ENCODE data around the gene ARL8A. TPM values are rescaled to one million over a fixed set of nuclear protein-coding genes. Genes with fewer than 3 reads are reported as not detected.
A peak's percentile ranks its signal among the peaks of the same experiment; 100 is the strongest.

Gene ARL8A
- total RNA-seq, 2 experiments from 2014 or later, result 25.1 to 44.6 TPM

DNA sequence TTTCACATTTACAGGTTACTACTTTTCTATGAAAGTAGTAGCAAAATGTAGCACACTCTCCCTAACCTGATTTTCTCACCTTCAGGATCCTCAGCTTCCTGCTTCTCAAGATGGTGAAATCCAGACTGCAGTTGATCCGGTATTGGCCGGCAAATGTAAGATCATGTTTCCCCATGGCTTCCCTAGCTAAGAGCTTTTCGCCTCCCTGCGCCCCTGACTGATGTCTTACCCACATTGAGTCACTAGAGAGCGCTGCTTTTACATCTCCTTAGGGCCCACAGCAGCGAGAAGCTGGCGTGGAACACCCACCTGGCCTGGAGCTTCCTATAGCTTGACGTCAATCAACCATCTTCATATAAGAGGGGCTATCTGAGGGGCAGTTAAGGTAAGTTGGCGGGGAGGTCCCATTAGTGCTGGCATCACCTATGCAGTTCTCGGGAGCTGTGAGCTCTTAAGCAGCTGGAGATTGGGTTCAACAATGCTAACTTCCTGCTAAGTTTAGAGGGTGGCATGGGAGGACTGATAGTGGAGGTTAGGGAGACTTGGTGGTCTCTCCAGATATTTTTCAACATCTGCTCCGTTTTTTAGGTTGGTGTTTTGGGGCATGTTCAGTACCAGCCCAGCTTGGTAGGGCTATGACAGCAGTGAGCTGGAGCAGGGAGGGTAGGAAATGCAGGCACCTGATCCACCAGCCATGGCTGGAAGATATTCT lies 10.4 kb upstream of the ARL8A start:
- H3K79me2 ChIP-seq (ENCODE audit: insufficient read depth, low read depth, low read length), result peaks cover 22% of the 10 kb centered on the region; the same call in 1 of the 2 replicates
- POLR2A ChIA-PET, result interaction anchor here (0.5 to 1.7 kb wide), 6 partner anchors 9 to 827 kb away, joined by 3 to 7 read pairs (median 4); no protein-coding TSS in a partner anchor
- no peak overlapping the region for H2AFZ ChIP-seq (ENCODE audit: low read length)
- H3K9me2 ChIP-seq (ENCODE audit: insufficient read depth, low read length), result no peaks in the 10 kb centered on the region
- H3K9me3 ChIP-seq (ENCODE audit: low read length), result no peaks in the 10 kb centered on the region
- H3K36me3 ChIP-seq (ENCODE audit: insufficient read depth, low read length), result peaks cover 80% of the 10 kb centered on the region
- DNase-seq (ENCODE audit: low spot score), result peak; percentile 75
- H3K4me3 ChIP-seq (ENCODE audit: low read depth, low read length, poor library complexity, severe bottlenecking), result no peak overlapping the region
- BruUV-seq (replicated peaks), result no TSS peak
- peak overlapping the region; percentile 10; the same call in 1 of the 2 replicates for H3K4me2 ChIP-seq (ENCODE audit: low read length)
- CTCF ChIA-PET (ENCODE audit: unreplicated experiment), result interaction anchor here (0.8 to 2.3 kb wide), 7 partner anchors 8 to 35 kb away, joined by 3 to 7 read pairs (median 6); partner anchors contain the start of gene ARL8A
- intact Hi-C loops (cut with micrococcal nuclease; ENCODE audit: unreplicated experiment), result no loop called here
- H4K20me1 ChIP-seq (ENCODE audit: insufficient read depth, low read length), result no peaks in the 10 kb centered on the region
- H3K27ac ChIP-seq (ENCODE audit: low read depth, low read length, poor library complexity, severe bottlenecking), result peak overlapping the region; percentile 21
- peaks cover 52% of the 10 kb centered on the region for H3K4me1 ChIP-seq (ENCODE audit: insufficient read depth, low read length, poor library complexity, severe bottlenecking)
- no peak for TF ChIP-seq EZH2phosphoT487 (IDR thresholded peaks at IDR 0.05; ENCODE audit: borderline replicate concordance, low read depth, low read length)
- TF ChIP-seq, protein P1, sequence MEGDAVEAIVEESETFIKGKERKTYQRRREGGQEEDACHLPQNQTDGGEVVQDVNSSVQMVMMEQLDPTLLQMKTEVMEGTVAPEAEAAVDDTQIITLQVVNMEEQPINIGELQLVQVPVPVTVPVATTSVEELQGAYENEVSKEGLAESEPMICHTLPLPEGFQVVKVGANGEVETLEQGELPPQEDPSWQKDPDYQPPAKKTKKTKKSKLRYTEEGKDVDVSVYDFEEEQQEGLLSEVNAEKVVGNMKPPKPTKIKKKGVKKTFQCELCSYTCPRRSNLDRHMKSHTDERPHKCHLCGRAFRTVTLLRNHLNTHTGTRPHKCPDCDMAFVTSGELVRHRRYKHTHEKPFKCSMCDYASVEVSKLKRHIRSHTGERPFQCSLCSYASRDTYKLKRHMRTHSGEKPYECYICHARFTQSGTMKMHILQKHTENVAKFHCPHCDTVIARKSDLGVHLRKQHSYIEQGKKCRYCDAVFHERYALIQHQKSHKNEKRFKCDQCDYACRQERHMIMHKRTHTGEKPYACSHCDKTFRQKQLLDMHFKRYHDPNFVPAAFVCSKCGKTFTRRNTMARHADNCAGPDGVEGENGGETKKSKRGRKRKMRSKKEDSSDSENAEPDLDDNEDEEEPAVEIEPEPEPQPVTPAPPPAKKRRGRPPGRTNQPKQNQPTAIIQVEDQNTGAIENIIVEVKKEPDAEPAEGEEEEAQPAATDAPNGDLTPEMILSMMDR (conservative IDR thresholded peaks at IDR 0.05; ENCODE audit: low read length), result peak; percentile 88

DNA sequence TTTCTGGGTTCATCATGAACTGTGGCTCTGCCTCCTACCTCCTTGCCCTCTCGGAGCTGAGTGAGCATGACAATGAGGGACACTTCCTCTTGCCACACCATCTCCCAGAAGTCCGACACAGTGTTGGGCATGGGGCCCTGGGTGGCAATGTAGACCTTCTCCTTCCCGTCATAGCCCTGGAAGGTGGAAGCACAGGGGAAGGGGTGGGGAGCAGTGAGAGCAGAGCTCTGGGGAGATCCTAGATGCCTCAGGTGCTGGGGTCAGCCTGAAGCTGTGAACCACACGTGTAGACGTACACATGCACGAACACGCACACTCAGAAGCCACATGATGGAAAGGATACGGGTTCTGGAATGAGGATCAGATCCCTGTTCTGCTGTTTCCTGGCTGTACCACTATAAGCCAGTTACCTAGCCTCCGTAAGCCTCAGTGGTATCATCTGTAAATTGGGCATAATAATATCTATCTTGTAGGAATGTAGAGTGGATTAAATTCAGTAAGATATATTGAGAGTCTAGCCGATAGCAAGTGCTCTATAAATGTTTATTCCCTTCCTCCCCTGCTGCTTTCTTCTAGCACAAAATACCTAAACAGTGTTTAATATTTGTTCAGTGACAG lies 9.7 kb upstream of the ARL8A start:
- POLR2A ChIA-PET, result interaction anchor here (0.5 to 1.7 kb wide), 3 partner anchors 8 to 38 kb away, joined by 3 to 6 read pairs (median 3); no protein-coding TSS in a partner anchor

More for the DNA sequence above, 9.7 kb upstream of the ARL8A start:
- no peak overlapping the region for H3K27ac ChIP-seq (ENCODE audit: low read depth, low read length, poor library complexity, severe bottlenecking)
- CTCF ChIA-PET (ENCODE audit: unreplicated experiment), result interaction anchor here (0.8 to 2.3 kb wide), 5 partner anchors 9 to 36 kb away, joined by 4 to 7 read pairs (median 7); no protein-coding TSS in a partner anchor
- no peak overlapping the region for H2AFZ ChIP-seq (ENCODE audit: low read length)
- intact Hi-C loops (cut with micrococcal nuclease; ENCODE audit: unreplicated experiment), result no loop called here
- BruUV-seq (replicated peaks), result no TSS peak
- peaks cover 18% of the 10 kb centered on the region; the same call in 1 of the 2 replicates for H3K79me2 ChIP-seq (ENCODE audit: insufficient read depth, low read depth, low read length)
- DNase-seq (ENCODE audit: low spot score), result no peak
- peaks cover 45% of the 10 kb centered on the region for H3K4me1 ChIP-seq (ENCODE audit: insufficient read depth, low read length, poor library complexity, severe bottlenecking)
- no peaks in the 10 kb centered on the region for H3K9me2 ChIP-seq (ENCODE audit: insufficient read depth, low read length)
- H3K4me2 ChIP-seq (ENCODE audit: low read length), result peak overlapping the region; percentile 10; the same call in 1 of the 2 replicates
- H3K9me3 ChIP-seq (ENCODE audit: low read length), result no peaks in the 10 kb centered on the region
- no peaks in the 10 kb centered on the region for H4K20me1 ChIP-seq (ENCODE audit: insufficient read depth, low read length)
- TF ChIP-seq, protein P1 (conservative IDR thresholded peaks at IDR 0.05; ENCODE audit: low read length), result no peak
- no peak for TF ChIP-seq EZH2phosphoT487 (IDR thresholded peaks at IDR 0.05; ENCODE audit: borderline replicate concordance, low read depth, low read length)
- no peak overlapping the region for H3K4me3 ChIP-seq (ENCODE audit: low read depth, low read length, poor library complexity, severe bottlenecking)
- peaks cover 86% of the 10 kb centered on the region for H3K36me3 ChIP-seq (ENCODE audit: insufficient read depth, low read length)
